Activated T-cell treated with anti-CD3 and anti-CD28 coated beads, Interleukin-2, amount 50 U/mL, for 4 hours (primary cell): ENCODE measurements around the gene HMCN1. TPM values are rescaled to one million over a fixed set of nuclear protein-coding genes. Genes with fewer than 3 reads are reported as not detected.

ENCODE experiments used
- ATAC-seq, 2 donors: fragments of 200-7000 bp; cut with Tn5 transposase; one replicate each; pipeline ENCODE4 v1.10.0; 2021
- DNase-seq: peaks from one replicate; pipeline ENCODE4 v3.0.0-alpha.2; 2020
- H3K27me3 Mint-ChIP-seq: one replicate; pipeline ENCODE4 v1.8.0; 2021; ENCODE audit warnings: low read depth, mixed read lengths
- H3K36me3 Mint-ChIP-seq: one replicate; pipeline ENCODE4 v1.8.0; 2022; ENCODE audit warnings: mixed read lengths; ENCODE audit not compliant: insufficient read depth
- H3K4me1 Mint-ChIP-seq: one replicate; pipeline ENCODE4 v1.8.0; 2021; ENCODE audit warnings: low read depth, mixed read lengths
- H3K4me3 Mint-ChIP-seq: one replicate; pipeline ENCODE4 v1.8.0; 2021; ENCODE audit warnings: mild to moderate bottlenecking, moderate library complexity, mixed read lengths
- H3K9me3 Mint-ChIP-seq: one replicate; pipeline ENCODE4 v1.8.0; 2021; ENCODE audit warnings: mixed read lengths
- total RNA-seq, 3 donors: library from RNA; stranded (reverse); gene quantifications; one replicate each; pipeline ENCODE4 v1.2.1, GENCODE V29; 2021

The HMCN1 gene
- total RNA-seq, 3 donors from 2014 or later = under 0.01 to 0.03 (median 0.03) TPM

DNA sequence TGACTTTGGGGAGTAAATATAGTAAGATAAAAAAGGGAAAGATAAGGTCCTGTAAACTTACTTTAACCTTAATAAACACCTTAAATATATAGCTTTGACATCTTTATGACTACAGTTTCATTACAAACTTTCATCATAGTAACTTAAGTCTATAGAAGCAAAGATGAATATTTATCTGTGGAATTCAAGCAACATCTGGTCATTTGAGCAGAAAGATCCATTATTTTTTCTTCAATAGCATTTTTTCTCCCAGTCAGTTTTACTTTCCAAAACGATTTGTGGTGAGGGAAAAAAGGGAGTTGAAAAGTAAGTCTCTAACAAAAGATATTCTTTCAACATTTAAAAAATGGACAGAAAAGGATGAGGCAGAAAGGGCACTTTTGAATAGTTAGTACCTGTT is 69.0 kb downstream of the HMCN1 start:
- Mint-ChIP-seq H3K4me3 (no peak overlapping the region), H3K4me1 (no peaks in the 10 kb centered on the region), H3K27me3 (peaks cover 5% of the 10 kb centered on the region), H3K9me3 (no peaks in the 10 kb centered on the region), H3K36me3 (no peaks in the 10 kb centered on the region)
- no peak for ATAC-seq
- DNase-seq = no peak

DNA sequence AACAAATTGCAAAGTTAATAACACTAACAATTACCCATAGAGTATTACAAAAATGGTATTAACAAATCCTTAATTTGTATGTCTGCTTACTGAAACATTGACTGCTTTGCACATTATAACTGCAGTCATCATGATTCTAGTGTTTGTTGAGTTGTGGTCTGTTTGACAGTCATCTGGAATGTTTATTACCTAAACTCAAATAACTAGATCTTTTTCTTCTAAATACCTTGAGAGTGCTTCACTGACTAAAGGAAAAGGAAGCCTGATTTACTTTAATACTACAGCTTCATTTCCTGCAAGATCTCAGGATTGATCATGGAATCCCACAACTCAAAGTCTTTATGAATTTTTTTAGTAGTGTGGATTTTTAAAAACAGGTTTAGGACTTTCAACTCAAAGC is 70.0 kb downstream of the HMCN1 start:
- Mint-ChIP-seq H3K36me3 (no peaks in the 10 kb centered on the region), H3K27me3 (peaks cover 7% of the 10 kb centered on the region), H3K4me1 (no peaks in the 10 kb centered on the region), H3K4me3 (no peak overlapping the region), H3K9me3 (no peaks in the 10 kb centered on the region)
- ATAC-seq (no peak), DNase-seq (no peak)

DNA sequence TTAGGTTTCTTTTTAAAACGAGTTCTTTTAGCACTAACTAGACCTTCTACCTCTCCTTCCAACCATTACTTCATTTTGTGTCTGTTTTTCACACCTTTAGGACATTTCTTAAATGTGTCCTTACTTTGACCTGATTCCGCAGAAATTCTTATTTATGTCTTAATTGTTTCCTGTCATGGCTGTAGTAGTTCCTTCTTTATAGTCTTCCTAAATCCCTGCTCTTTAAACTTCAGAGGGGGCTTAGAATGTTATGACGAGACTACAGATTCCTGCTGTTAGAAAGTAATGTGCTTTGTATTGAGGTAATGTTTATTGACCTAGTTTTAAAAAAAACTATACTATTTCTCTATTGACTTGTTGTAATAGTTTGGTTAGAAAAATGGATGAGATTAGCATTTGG is 70.4 kb downstream of the HMCN1 start:
- no peaks in the 10 kb centered on the region for H3K36me3 Mint-ChIP-seq
- DNase-seq (no peak), ATAC-seq (no peak)
- H3K4me1 Mint-ChIP-seq = no peaks in the 10 kb centered on the region
- no peak overlapping the region for H3K4me3 Mint-ChIP-seq
- no peaks in the 10 kb centered on the region for H3K9me3 Mint-ChIP-seq
- H3K27me3 Mint-ChIP-seq = peaks cover 7% of the 10 kb centered on the region

DNA sequence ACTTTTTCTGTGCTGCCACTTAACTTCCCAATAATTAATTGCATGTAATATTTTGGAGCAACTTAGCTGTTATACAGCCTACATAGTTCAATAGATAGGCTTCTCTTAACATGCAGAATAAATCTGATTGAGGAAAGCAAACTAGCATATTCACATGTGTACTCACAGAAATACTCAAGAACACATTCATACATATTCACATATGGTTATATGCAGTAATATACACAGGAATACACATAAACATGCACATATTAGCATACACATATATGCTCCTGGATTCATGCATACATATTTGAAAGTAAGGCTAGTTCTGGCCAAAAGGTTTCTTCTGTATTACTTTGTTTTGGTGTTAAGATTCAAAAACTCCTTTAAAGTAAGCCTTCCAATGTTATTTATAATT is 73.1 kb downstream of the HMCN1 start:
- Mint-ChIP-seq H3K9me3 (no peaks in the 10 kb centered on the region), H3K4me1 (peaks cover 2% of the 10 kb centered on the region), H3K27me3 (peaks cover 11% of the 10 kb centered on the region), H3K36me3 (no peaks in the 10 kb centered on the region), H3K4me3 (no peak overlapping the region)
- no peak for ATAC-seq
- no peak for DNase-seq

DNA sequence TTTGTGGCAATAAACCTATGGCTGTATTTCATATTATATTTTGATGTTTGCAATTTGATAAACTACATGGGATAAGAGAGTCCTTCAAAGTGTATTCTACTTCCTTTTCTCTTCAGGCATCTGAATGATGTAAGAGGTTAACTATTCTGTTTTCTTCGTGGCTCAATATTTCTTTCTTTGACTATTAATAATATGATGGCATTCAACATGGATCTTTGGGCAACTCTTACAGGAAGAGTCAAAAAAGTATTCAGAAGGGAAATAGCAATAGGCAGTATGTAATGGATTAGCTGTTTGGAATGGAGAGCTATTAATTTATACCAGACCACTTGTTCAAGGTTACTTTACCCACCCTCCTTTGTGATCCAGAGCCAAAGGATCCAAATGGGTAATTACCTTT is 74.4 kb downstream of the HMCN1 start:
- Mint-ChIP-seq H3K9me3 (no peaks in the 10 kb centered on the region), H3K4me3 (no peak overlapping the region), H3K4me1 (peaks cover 2% of the 10 kb centered on the region), H3K27me3 (peaks cover 11% of the 10 kb centered on the region), H3K36me3 (no peaks in the 10 kb centered on the region)
- ATAC-seq (no peak), DNase-seq (no peak)

DNA sequence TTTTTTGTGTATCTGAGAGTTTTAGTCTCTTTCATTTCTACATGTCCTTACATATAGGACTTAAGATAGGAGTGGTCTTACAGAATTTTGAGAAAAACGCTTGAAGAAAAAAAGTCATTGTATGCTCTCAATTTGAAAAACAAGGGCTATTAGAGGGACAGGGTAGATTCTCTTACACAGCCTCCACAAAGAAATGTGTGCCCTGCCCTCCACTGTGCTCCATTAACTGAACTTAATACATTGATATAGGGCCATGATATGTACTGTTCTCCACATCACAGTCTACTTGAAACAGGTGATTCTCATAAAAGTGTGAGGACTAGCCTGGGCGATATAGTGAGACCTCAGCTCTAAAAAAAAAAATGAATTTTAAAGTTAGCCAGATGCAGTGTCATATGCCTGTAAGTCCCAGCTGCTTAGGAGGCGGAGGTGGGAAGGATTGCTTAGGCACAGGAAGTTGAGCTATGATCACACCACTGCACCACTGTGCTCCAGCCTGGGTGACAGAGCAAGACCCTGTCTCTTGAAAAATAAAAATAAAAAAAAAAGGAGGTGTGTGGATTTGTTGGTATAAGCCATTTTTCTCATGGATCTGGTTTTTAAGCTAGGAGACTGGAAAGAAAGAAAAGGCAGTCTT is 77.0 kb downstream of the HMCN1 start:
- ATAC-seq (no peak), DNase-seq (no peak)
- Mint-ChIP-seq H3K9me3 (no peaks in the 10 kb centered on the region), H3K4me1 (peaks cover 2% of the 10 kb centered on the region), H3K27me3 (peaks cover 8% of the 10 kb centered on the region), H3K4me3 (no peak overlapping the region), H3K36me3 (no peaks in the 10 kb centered on the region)

DNA sequence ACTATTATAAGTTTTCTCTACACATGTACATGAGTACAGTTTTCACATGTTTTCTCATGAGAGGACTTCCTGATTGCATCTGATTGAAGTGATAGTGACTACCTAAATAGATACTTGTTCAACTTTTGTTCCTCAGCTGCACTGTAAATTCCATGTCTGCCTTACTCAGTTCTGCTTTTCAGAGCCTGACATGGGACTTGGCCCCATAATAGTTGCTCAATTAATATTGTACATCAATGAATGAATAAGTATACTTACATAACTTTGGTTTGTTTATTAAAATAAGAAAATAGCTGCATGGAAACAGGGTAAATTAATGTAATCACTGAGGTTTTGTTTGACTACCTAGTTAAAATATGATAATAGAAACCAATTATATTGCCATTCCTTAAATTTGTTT is 78.7 kb downstream of the HMCN1 start:
- DNase-seq (no peak), ATAC-seq (no peak)
- no peak overlapping the region for H3K4me3 Mint-ChIP-seq
- H3K36me3 Mint-ChIP-seq = no peaks in the 10 kb centered on the region
- peaks cover 12% of the 10 kb centered on the region for H3K27me3 Mint-ChIP-seq
- no peaks in the 10 kb centered on the region for H3K9me3 Mint-ChIP-seq
- peaks cover 2% of the 10 kb centered on the region for H3K4me1 Mint-ChIP-seq

DNA sequence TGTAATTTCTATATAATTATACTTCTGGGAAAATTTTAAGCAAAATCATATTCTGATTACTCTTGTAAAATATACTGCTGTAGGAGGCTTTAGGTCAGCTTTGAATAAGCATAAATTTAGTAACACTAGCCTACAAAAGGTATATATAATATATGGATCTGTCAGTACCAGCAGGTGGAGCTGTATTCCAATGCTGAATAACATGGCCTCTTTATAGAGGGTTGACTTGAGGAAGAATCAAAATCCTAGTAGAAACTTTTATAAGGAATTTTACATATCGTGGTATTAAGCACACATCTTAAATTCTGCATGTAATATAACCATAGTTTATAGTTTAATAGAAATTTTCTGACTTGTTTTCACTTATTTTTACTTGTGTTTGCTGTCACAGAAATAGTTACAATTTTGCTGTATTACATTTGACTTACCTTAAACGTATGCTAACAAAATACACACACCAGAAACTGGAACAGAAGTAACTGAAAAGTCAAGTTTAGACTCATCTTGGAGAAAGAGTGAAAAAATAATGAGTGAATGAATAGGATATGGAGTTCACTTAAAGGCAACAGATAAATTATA is 79.3 kb downstream of the HMCN1 start:
- DNase-seq = no peak
- peaks cover 12% of the 10 kb centered on the region for H3K27me3 Mint-ChIP-seq
- no peak for ATAC-seq
- no peak overlapping the region for H3K4me3 Mint-ChIP-seq
- H3K9me3 Mint-ChIP-seq = no peaks in the 10 kb centered on the region
- H3K4me1 Mint-ChIP-seq = peaks cover 2% of the 10 kb centered on the region
- no peaks in the 10 kb centered on the region for H3K36me3 Mint-ChIP-seq

DNA sequence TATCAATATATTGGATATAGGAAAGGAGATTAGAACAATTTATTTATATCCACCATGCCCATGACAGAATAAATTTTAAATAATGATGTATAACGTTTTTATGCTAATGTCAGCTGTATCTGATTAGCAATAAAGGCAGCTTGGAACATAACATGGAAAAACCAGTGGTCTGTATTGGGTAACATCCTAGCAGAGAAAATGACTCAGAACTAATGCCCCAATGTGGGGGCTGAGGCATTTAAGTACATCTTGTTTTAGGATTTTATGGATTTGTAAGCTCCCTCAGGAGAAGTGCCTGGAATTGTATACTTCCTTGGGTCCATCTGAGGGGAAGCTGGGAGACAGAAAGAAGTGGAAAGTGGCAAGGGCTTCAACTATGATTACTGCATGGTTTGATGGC is 82.3 kb downstream of the HMCN1 start:
- H3K4me3 Mint-ChIP-seq = no peak overlapping the region
- no peak for DNase-seq
- H3K27me3 Mint-ChIP-seq = peaks cover 15% of the 10 kb centered on the region
- no peaks in the 10 kb centered on the region for H3K4me1 Mint-ChIP-seq
- ATAC-seq = no peak
- no peaks in the 10 kb centered on the region for H3K36me3 Mint-ChIP-seq
- no peaks in the 10 kb centered on the region for H3K9me3 Mint-ChIP-seq

DNA sequence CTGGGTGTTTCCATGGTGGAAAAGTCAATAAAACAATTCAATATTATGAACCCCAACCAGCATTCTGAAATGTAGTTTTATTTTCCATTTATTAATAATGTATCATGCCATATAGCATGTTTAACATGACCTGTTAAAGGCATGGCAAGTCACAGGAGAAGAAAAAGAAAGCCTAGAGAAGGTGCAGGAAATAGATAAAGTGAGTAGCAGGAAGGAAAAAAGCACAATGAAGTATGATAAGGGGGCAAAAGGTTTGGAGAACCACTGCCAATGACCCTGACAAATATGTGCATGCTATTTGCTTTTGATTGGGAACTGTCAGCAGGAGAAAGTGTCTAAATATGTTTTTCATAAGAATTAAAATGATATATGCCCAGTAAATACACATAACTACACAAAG is 85.6 kb downstream of the HMCN1 start:
- Mint-ChIP-seq H3K4me3 (no peak overlapping the region), H3K9me3 (no peaks in the 10 kb centered on the region), H3K27me3 (peaks cover 13% of the 10 kb centered on the region), H3K4me1 (no peaks in the 10 kb centered on the region), H3K36me3 (no peaks in the 10 kb centered on the region)
- no peak for ATAC-seq
- no peak for DNase-seq

DNA sequence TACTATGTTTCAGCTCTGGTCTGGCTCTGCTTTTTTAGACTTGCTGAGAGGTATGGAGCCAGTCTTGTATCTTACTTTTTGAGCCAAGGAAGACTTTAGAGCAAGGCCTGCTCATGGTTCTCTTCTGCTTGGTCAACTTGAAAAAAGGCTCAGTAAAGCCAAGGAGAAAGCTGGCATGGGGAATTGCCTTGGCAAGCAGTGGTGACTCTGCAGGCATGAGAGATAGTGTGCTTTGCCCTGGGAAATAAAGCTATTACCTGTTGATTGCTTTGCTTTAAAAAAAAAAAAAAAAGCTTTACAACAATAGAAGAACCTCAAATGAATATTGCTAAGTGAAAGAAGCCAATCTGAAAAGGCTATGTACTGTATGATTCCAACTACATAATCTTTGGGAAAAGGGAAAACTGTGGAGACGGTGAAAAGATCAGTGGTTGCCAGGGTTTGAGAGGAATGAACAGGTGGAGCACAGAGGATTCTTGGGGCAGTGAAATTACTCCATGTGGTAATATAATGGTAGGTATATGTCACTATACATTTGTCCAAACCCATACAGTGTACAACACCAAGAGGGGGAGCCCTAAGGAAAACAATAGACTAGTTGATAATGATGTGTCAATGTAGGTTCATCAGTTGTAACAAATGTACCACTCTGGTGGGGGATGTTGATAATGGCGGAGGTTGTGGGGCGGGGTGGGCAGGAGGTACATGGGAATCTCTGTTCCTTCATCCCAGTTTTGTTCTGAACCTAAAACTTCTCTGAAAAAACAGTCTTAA is 87.6 kb downstream of the HMCN1 start:
- peaks cover 24% of the 10 kb centered on the region for H3K27me3 Mint-ChIP-seq
- no peak for DNase-seq
- no peaks in the 10 kb centered on the region for H3K9me3 Mint-ChIP-seq
- no peaks in the 10 kb centered on the region for H3K36me3 Mint-ChIP-seq
- no peak overlapping the region for H3K4me3 Mint-ChIP-seq
- H3K4me1 Mint-ChIP-seq = no peaks in the 10 kb centered on the region
- ATAC-seq = no peak

DNA sequence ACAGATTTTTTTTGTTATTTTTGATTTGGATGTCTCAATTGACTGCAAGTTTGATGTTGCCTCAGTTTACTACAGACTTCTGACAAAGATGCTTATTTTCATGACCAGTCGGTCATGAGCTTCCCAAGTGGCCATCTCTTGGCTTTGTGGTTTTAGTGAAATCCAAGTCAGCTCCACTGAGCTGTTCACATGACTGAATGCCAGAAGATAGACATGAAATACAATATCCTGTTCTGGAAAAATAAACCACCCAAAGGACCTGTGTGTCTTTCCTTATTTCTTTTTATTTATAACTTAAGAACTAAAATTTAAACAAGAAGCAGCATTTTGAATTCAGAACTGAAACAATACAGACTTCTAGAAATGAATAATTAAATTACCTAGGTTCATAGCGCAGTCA is 89.3 kb downstream of the HMCN1 start:
- H3K4me1 Mint-ChIP-seq = no peaks in the 10 kb centered on the region
- no peak for DNase-seq
- H3K4me3 Mint-ChIP-seq = no peak overlapping the region
- H3K36me3 Mint-ChIP-seq = no peaks in the 10 kb centered on the region
- no peak for ATAC-seq
- H3K27me3 Mint-ChIP-seq = peaks cover 22% of the 10 kb centered on the region
- no peaks in the 10 kb centered on the region for H3K9me3 Mint-ChIP-seq

DNA sequence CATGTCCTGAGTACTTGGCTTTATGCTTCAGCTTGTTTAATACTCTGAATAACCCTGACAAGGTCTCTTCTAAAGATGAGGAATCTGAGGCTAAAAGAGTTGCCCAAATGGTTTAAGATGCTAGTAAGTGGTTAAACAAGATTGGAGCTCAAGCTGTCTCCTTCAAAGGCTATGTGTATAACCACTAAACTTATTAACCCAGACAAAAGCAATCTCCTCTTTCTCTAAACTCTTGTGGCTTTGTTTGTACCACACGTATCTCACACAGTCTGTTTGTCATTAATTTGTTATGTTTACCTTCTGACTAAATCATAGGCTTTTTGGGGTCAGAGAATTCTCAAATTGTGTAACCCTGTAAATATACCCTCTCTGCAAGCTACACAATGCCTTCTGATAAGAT is 89.9 kb downstream of the HMCN1 start:
- DNase-seq (no peak), ATAC-seq (no peak)
- Mint-ChIP-seq H3K4me1 (no peaks in the 10 kb centered on the region), H3K9me3 (no peaks in the 10 kb centered on the region), H3K4me3 (no peak overlapping the region), H3K36me3 (no peaks in the 10 kb centered on the region), H3K27me3 (peaks cover 18% of the 10 kb centered on the region)

DNA sequence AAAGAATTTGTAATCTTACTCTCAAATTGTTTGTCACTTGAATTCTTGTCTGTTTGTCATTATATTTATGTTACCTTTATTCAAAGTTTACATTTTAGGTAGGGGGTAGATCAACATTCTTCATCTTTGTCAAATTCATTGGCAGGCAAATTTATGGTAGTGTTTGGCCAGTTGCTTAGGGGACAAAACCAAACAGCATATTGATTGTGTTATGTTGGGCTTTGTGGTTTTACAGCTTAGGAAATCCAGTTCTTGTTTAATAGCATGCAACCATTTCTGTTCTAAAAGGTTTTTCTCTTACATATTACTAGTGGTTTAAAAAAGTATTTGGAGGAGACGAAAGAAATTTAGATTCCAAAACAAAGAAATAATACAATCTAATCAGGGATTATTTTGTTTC is 91.4 kb downstream of the HMCN1 start:
- H3K4me1 Mint-ChIP-seq = no peaks in the 10 kb centered on the region
- peaks cover 18% of the 10 kb centered on the region for H3K27me3 Mint-ChIP-seq
- DNase-seq (no peak), ATAC-seq (no peak)
- H3K36me3 Mint-ChIP-seq = no peaks in the 10 kb centered on the region
- H3K9me3 Mint-ChIP-seq = no peaks in the 10 kb centered on the region
- H3K4me3 Mint-ChIP-seq = no peak overlapping the region

DNA sequence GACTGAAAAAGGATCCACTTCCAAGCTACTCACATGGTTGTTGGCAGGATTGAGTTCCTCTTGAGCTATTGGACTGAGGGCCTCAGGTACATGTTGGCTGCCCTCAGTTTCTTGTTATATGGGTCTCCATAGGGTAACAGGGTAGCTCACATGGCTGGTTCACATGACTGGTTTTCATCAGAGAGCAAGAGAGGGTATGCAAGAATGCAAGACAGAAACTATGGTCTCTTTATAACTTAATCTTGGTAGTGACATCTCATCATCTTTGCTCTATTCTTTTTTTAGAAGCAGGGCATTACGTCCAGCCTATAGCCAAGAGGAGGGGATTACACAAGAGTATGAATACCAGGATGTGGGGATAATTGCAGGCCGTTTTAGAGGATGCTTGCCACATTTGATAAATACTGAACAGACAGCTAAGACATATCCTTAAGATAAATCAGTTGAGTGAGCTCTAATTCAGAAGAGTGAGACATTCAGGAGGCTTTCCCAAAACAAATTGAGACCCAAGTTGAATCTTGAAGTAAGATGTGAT is 100.2 kb downstream of the HMCN1 start:
- Mint-ChIP-seq H3K36me3 (no peaks in the 10 kb centered on the region), H3K9me3 (no peaks in the 10 kb centered on the region), H3K27me3 (peaks cover 6% of the 10 kb centered on the region), H3K4me3 (no peak overlapping the region), H3K4me1 (no peaks in the 10 kb centered on the region)
- no peak for DNase-seq
- no peak for ATAC-seq
